Neural crest cell (in vitro differentiated cells): ENCODE results near the gene OR14A2. TPM values are rescaled to one million over a fixed set of nuclear protein-coding genes. Genes with fewer than 3 reads are reported as not detected.
"Not testable (repeated sequence)": the region's sequence is repeated elsewhere in the genome, so short reads cannot be mapped to it uniquely, and the experiment has no call there.

Source experiments
- DNase-seq: peaks from one replicate; pipeline ENCODE4 v3.0.0; 2021; ENCODE audit warnings: low read depth, mixed read lengths, low spot score
- H3K27ac Mint-ChIP-seq: one replicate; pipeline ENCODE4 v1.8.0; 2021; ENCODE audit warnings: mild to moderate bottlenecking, mixed read lengths; ENCODE audit not compliant: unreplicated experiment
- H3K27me3 Mint-ChIP-seq: 2 replicates; pipeline ENCODE4 v1.8.0; 2021; ENCODE audit warnings: low read depth, mild to moderate bottlenecking, mixed read lengths
- H3K36me3 Mint-ChIP-seq: 2 replicates; pipeline ENCODE4 v1.8.0; 2021; ENCODE audit warnings: low read depth, mild to moderate bottlenecking, mixed read lengths
- H3K4me1 Mint-ChIP-seq: 2 replicates; pipeline ENCODE4 v1.8.0; 2021; ENCODE audit warnings: mixed read lengths
- H3K4me3 Mint-ChIP-seq: one replicate; pipeline ENCODE4 v1.8.0; 2021; ENCODE audit warnings: mild to moderate bottlenecking, mixed read lengths
- H3K9me3 Mint-ChIP-seq: 2 replicates; pipeline ENCODE4 v1.8.0; 2021; ENCODE audit warnings: mixed read lengths
- total RNA-seq: library from RNA; stranded (reverse); gene quantifications from 2 replicates; pipeline ENCODE4 v1.2.1, GENCODE V29; 2021
- TF ChIP-seq, protein P1 (sequence below): fragments of 200-600 bp; sonication (generic); conservative IDR thresholded peaks from 2 replicates; pipeline ENCODE4 v1.5.0; 2021; ENCODE audit warnings: antibody characterized with exemption, mild to moderate bottlenecking

OR14A2 gene
- total RNA-seq, 1 donor from 2014 or later = not detected

GRCh38 chr1:247721222-247721621 is 26.7 kb downstream of the OR14A2 start:
- Mint-ChIP-seq H3K27ac (no peak overlapping the region), H3K4me1 (no peaks in the 10 kb centered on the region), H3K36me3 (no peaks in the 10 kb centered on the region), H3K27me3 (no peaks in the 10 kb centered on the region), H3K9me3 (peaks cover 4% of the 10 kb centered on the region), H3K4me3 (no peak overlapping the region)
- no peak for DNase-seq
- TF ChIP-seq, protein P1, sequence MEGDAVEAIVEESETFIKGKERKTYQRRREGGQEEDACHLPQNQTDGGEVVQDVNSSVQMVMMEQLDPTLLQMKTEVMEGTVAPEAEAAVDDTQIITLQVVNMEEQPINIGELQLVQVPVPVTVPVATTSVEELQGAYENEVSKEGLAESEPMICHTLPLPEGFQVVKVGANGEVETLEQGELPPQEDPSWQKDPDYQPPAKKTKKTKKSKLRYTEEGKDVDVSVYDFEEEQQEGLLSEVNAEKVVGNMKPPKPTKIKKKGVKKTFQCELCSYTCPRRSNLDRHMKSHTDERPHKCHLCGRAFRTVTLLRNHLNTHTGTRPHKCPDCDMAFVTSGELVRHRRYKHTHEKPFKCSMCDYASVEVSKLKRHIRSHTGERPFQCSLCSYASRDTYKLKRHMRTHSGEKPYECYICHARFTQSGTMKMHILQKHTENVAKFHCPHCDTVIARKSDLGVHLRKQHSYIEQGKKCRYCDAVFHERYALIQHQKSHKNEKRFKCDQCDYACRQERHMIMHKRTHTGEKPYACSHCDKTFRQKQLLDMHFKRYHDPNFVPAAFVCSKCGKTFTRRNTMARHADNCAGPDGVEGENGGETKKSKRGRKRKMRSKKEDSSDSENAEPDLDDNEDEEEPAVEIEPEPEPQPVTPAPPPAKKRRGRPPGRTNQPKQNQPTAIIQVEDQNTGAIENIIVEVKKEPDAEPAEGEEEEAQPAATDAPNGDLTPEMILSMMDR = no peak

DNA sequence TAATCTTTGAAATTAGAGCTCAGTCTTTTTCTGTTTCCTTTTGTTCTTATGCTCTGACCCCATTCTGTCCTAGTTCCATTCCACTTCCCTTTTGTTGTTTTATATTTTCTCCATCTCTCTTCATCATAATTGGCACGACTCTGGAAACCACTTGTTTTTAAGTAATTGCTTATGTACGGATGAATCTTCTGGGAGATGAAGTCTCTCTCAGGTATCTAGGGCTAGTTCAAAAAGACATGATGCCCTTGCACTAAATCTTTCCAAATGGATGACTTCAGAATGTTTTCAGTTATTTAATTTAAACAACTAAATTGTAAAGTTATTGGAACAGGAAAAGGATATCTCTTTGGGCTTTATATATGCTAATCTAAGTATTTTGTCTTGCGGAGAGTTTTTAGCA is 31.4 kb downstream of the OR14A2 start, which contains the start of gene OR6F1:
Gene OR6F1 (minus strand): TSS at position 101 of the 400 bp plus-strand sequence. CDS start 3,891 bp downstream, outside the sequence.
- no peaks in the 10 kb centered on the region for H3K27me3 Mint-ChIP-seq
- no peak within 1 kb of the TSS for H3K27ac Mint-ChIP-seq
- no peak within 1 kb of the TSS for H3K4me3 Mint-ChIP-seq
- peaks cover 2% of the 10 kb centered on the region for H3K9me3 Mint-ChIP-seq
- no peaks in the 10 kb centered on the region for H3K4me1 Mint-ChIP-seq
- no peaks in the 10 kb centered on the region for H3K36me3 Mint-ChIP-seq
- TF ChIP-seq, protein P1 = no peak
- no peak for DNase-seq

- H3K4me3 Mint-ChIP-seq = no peak overlapping the region
- no peak overlapping the region for H3K27ac Mint-ChIP-seq
- no peaks in the 10 kb centered on the region for H3K36me3 Mint-ChIP-seq
- no peaks in the 10 kb centered on the region for H3K4me1 Mint-ChIP-seq
- no peak for DNase-seq
- no peaks in the 10 kb centered on the region for H3K27me3 Mint-ChIP-seq
- peaks cover 12% of the 10 kb centered on the region for H3K9me3 Mint-ChIP-seq
- TF ChIP-seq, protein P1 = no peak
Observed at GRCh38 chr1:247713753-247714152, 34.2 kb downstream of the OR14A2 start.

DNA sequence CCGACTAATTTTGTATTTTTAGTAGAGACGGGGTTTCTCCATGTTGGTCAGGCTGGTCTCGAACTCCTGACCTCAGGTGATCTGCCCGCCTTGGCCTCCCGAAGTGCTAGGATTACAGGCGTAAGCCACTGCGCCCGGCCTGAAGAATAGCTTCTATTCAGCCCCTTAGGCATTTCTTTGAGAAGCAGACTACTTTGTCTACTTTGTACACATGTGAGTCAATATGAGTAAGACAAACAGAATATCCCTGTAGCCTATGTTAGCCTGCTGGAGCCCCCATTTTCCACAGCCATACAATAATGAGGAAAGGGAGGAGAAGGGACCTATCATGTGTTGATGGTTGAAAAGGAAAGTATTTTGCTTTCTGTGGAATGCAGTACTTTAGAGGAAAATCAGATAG is 37.3 kb downstream of the OR14A2 start:
- not testable (repeated sequence) for H3K27ac Mint-ChIP-seq, H3K36me3 Mint-ChIP-seq, H3K27me3 Mint-ChIP-seq, H3K4me1 Mint-ChIP-seq, H3K4me3 Mint-ChIP-seq, DNase-seq
- peaks cover 24% of the 10 kb centered on the region for H3K9me3 Mint-ChIP-seq

- no peak for DNase-seq
- no peak overlapping the region for H3K27ac Mint-ChIP-seq
- H3K36me3 Mint-ChIP-seq = peaks cover 3% of the 10 kb centered on the region
- peaks cover 7% of the 10 kb centered on the region for H3K9me3 Mint-ChIP-seq
- TF ChIP-seq, protein P1 = no peak
- H3K4me1 Mint-ChIP-seq = no peaks in the 10 kb centered on the region
- H3K4me3 Mint-ChIP-seq = no peak overlapping the region
- no peaks in the 10 kb centered on the region for H3K27me3 Mint-ChIP-seq
Observed at GRCh38 chr1:247701338-247701737, 46.6 kb downstream of the OR14A2 start.

- H3K36me3 Mint-ChIP-seq = no peaks in the 10 kb centered on the region
- no peak overlapping the region for H3K4me3 Mint-ChIP-seq
- no peaks in the 10 kb centered on the region for H3K9me3 Mint-ChIP-seq
- TF ChIP-seq, protein P1 = peak; percentile 80
- DNase-seq = peak; percentile 52
- peaks cover 6% of the 10 kb centered on the region for H3K27me3 Mint-ChIP-seq
- H3K27ac Mint-ChIP-seq = no peak overlapping the region
- H3K4me1 Mint-ChIP-seq = no peaks in the 10 kb centered on the region
Observed at GRCh38 chr1:247681288-247681897, 66.5 kb downstream of the OR14A2 start.
